Upper lobe of left lung (tissue), 6 donors: ENCODE results near the gene CSH2. TPM values are rescaled to one million over a fixed set of nuclear protein-coding genes. Genes with fewer than 3 reads are reported as not detected.
A peak's percentile ranks its signal among the peaks of the same experiment; 100 is the strongest.
"Not testable (repeated sequence)": the region's sequence is repeated elsewhere in the genome, so short reads cannot be mapped to it uniquely, and the experiment has no call there.

ENCODE experiments used
- ATAC-seq, 2 donors: fragments of 200-7000 bp; cut with Tn5 transposase; one replicate each; pipeline ENCODE4 v1.9.1; 2022; ENCODE audit warnings: mild to moderate bottlenecking in 2 of 2, moderate library complexity in 2 of 2; ENCODE audit not compliant: low FRiP score in 2 of 2
- DNase-seq, 2 donors: peaks; one replicate each; pipeline ENCODE4 v3.0.0-alpha.2; 2019 to 2020
- H3K27ac ChIP-seq, 4 donors: fragments of 200-600 bp; sonication (generic); one replicate each; pipeline ENCODE4 v1.5.1; 2016 to 2019
- H3K27me3 ChIP-seq, 4 donors: fragments of 200-600 bp; sonication (generic); one replicate each; pipeline ENCODE4 v1.5.1; 2017 to 2019
- H3K36me3 ChIP-seq, 4 donors: fragments of 200-600 bp; sonication (generic); one replicate each; pipeline ENCODE4 v1.5.1; 2016 to 2019
- H3K4me1 ChIP-seq, 4 donors: fragments of 200-600 bp; sonication (generic); one replicate each; pipeline ENCODE4 v1.5.1; 2018 to 2019
- H3K4me3 ChIP-seq, 4 donors: fragments of 200-600 bp; sonication (generic); one replicate each; pipeline ENCODE4 v1.5.1; 2017 to 2019; ENCODE audit warnings: mild to moderate bottlenecking in 2 of 4, moderate library complexity in 1 of 4
- H3K9me3 ChIP-seq, 4 donors: fragments of 200-600 bp; sonication (generic); one replicate each; pipeline ENCODE4 v1.5.1; 2018 to 2019
- CTCF ChIP-seq, 6 experiments: fragments of 450-650 bp in 4 of 6; fragments of 200-600 bp in 2 of 6; sonication (generic) in 2 of 6; IDR thresholded peaks; one replicate each; pipeline ENCODE4 v1.5.1; 2016 to 2019; ENCODE audit warnings: antibody characterized with exemption in 6 of 6
- EP300 ChIP-seq, 4 donors: sonication (generic); formaldehyde crosslinking; IDR thresholded peaks; one replicate each; pipeline ENCODE4 v1.5.1; 2017; ENCODE audit warnings: antibody characterized with exemption in 4 of 4, control low read depth in 2 of 4
- POLR2A ChIP-seq, 4 donors: fragments of 450-650 bp; IDR thresholded peaks; one replicate each; pipeline ENCODE4 v1.5.1; 2016 to 2017; ENCODE audit warnings: antibody characterized with exemption in 4 of 4, mild to moderate bottlenecking in 2 of 4
- POLR2AphosphoS5 ChIP-seq, 2 donors: sonication (generic); formaldehyde crosslinking; IDR thresholded peaks; one replicate each; pipeline ENCODE4 v1.5.1; 2017; ENCODE audit warnings: antibody characterized with exemption in 2 of 2
- WGBS, 2 donors: methylation state at CpG; one replicate each; pipeline ENCODE4 v1.1.5; 2017 to 2018; 5-methylcytosine and 5-hydroxymethylcytosine counted together
- total RNA-seq, 6 donors: library from RNA; depleted of rRNA in 4 of 6; stranded (reverse); fragments of >200 nt in 4 of 6; gene quantifications; one replicate each; pipeline versions ENCODE4 v1.1.0 to v1.2.1, GENCODE V29; 2016 to 2021
- donor health status: DM: no; HTN: no; CAD: no; lungs with moderate emphysema.
- donor health status: DM: no; HTN: yes; CAD: no; lungs with severe emphysema.

Gene CSH2
- total RNA-seq, 6 donors from 2014 or later, result not detected

- TF ChIP-seq CTCF (IDR thresholded peaks at IDR 0.05) (no peak), EP300 (IDR thresholded peaks at IDR 0.05) (no peak), POLR2A (IDR thresholded peaks at IDR 0.05) (no peak), POLR2AphosphoS5 (IDR thresholded peaks at IDR 0.05) (no peak)
- Histone ChIP-seq H3K36me3 (no peaks in the 10 kb centered on the region), H3K4me3 (no peak within 1 kb of the TSS), H3K9me3 (no peaks in the 10 kb centered on the region), H3K4me1 (no peaks in the 10 kb centered on the region), H3K27ac (no peak within 1 kb of the TSS), H3K27me3 (no peaks in the 10 kb centered on the region)
- DNase-seq (no peak), ATAC-seq (no peak)
- WGBS, 2 donors, result 74 to 78% methylated on average over 15 of the region's 15 CpGs
Observed at GRCh38 chr17:63911041-63911635, 37.7 kb upstream of the CSH2 start, which contains the start of gene CSHL1. Gene CSHL1 (minus strand): TSS chr17:63911258. CDS start chr17:63911196, 62 bp downstream.

DNA sequence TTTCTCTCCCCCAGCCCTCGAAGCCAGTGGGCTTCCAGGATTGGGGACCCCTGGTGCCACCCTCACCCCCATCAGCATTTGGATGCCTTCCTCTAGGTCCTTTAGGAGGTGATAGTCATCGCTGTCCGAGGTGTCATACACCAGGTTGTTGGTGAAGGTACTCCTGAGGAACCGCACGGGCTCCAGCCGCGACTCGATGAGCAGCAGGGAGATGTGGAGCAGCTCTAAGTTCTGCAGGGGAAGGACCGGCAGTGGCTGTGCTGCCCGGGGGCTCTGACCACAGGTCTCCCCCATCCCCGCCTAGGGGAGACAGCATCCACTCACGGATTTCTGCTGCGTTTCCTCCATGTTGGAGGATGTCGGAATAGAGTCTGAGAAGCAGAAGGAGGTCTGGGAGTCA is 36.6 kb upstream of the CSH2 start:
- no peak for TF ChIP-seq POLR2A (IDR thresholded peaks at IDR 0.05)
- no peak for TF ChIP-seq POLR2AphosphoS5 (IDR thresholded peaks at IDR 0.05)
- TF ChIP-seq EP300 (IDR thresholded peaks at IDR 0.05), result no peak
- TF ChIP-seq CTCF (IDR thresholded peaks at IDR 0.05), result no peak
- no peaks in the 10 kb centered on the region for H3K27me3 ChIP-seq
- H3K36me3 ChIP-seq, result no peaks in the 10 kb centered on the region
- no peaks in the 10 kb centered on the region for H3K4me1 ChIP-seq
- no peak overlapping the region for H3K27ac ChIP-seq
- no peaks in the 10 kb centered on the region for H3K9me3 ChIP-seq
- 84 to 86% methylated on average over 11 to 14 of the region's 14 CpGs for WGBS, 2 donors
- DNase-seq (no peak), ATAC-seq (no peak)
- H3K4me3 ChIP-seq, result no peak overlapping the region

GRCh38 chr17:63909586-63909985 is 36.1 kb upstream of the CSH2 start:
- ATAC-seq, H3K27ac ChIP-seq, DNase-seq, H3K27me3 ChIP-seq, H3K36me3 ChIP-seq, H3K4me3 ChIP-seq, H3K9me3 ChIP-seq, H3K4me1 ChIP-seq: not testable (repeated sequence)
- WGBS, 2 donors, result 93 to 100% methylated on average over 4 to 10 of the region's 10 CpGs

DNA sequence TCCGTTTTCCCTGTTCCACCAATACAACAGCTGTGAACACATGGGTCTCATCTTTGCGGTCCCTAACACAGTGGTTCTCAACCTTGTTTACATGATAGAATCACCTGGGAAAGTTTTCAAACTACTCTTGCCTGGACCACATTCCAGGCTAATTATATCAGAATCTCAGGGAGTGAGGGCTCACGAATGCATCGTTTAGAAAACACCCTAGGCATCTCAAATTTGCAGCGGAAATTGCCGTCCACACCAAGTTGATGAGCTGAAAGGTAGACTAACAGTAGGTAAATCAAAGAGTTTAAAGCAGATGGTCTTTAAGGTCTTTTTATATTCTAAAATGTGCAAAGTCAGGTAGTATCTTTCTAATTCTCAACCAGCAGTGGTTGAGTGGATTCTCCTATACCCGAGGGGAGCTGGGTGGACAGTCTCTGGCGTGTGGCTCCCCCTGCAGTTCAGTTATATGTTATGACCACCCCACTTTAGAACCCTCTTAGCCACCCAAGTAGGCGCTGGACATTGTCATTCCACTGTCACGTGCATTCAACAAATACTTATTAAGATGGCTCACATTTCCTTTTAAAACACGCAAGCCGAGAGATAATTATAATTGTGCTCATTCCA is 33.8 kb upstream of the CSH2 start:
- not testable (repeated sequence) for H3K9me3 ChIP-seq, DNase-seq, ATAC-seq, H3K27ac ChIP-seq, H3K4me3 ChIP-seq, H3K36me3 ChIP-seq, H3K4me1 ChIP-seq, H3K27me3 ChIP-seq
- 54 to 61% methylated on average over 12 of the region's 12 CpGs for WGBS, 2 donors

DNA sequence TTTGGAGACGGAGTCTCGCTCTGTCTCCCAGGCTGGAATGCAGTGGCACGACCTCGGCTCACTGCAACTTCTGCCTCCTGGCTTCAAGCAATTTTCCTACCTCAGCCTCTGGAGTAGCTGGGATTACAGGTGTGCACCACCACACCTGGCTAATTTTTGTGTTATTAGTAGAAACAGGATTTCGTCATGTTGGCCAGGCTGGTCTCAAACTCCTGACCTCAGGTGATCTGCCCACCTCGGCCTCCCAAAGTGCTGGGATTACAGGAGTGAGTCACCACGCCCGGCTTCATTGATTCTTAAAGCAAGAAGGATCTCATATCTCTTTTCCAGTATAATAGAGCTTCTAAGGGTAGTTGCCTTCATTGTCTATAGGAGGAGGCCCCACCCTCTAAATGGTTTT is 31.3 kb upstream of the CSH2 start:
- H3K27me3 ChIP-seq, ATAC-seq, H3K4me1 ChIP-seq, H3K9me3 ChIP-seq, H3K36me3 ChIP-seq, H3K4me3 ChIP-seq, H3K27ac ChIP-seq, DNase-seq: not testable (repeated sequence)
- WGBS, 2 donors, result 94% methylated on average over 8 of the region's 8 CpGs

DNA sequence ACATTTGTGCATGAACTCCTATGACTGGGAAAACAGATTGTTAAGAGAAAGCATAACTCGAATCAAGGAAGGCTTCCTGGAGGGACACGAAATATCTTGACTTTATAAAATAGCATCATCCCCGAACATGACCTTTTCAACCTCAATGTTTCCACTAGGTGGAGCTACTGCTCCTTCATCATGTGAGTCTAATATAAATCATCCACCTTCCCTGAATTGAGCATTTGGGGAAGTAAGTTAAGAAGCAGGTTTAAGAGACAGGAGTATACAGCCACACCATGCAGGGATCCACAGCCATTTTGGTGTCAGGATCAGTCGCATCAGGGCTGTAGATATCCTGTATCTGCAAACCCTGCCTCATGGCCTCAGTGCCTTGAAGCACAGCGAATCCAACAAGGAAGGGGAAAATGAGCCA is 30.3 kb upstream of the CSH2 start:
- H3K27ac ChIP-seq, ATAC-seq, H3K9me3 ChIP-seq, H3K4me1 ChIP-seq, H3K36me3 ChIP-seq, H3K27me3 ChIP-seq, DNase-seq, H3K4me3 ChIP-seq: not testable (repeated sequence)
- peak in 4 of 6 experiments; percentile 18 to 46 (median 41) for TF ChIP-seq CTCF (IDR thresholded peaks at IDR 0.05)
- 28 to 35% methylated on average over 5 of the region's 5 CpGs for WGBS, 2 donors

GRCh38 chr17:63901971-63902370 is 28.5 kb upstream of the CSH2 start:
- H3K27me3 ChIP-seq, ATAC-seq: not testable (repeated sequence)
- WGBS, 2 donors, result 90 to 97% methylated on average over 2 of the region's 2 CpGs

DNA sequence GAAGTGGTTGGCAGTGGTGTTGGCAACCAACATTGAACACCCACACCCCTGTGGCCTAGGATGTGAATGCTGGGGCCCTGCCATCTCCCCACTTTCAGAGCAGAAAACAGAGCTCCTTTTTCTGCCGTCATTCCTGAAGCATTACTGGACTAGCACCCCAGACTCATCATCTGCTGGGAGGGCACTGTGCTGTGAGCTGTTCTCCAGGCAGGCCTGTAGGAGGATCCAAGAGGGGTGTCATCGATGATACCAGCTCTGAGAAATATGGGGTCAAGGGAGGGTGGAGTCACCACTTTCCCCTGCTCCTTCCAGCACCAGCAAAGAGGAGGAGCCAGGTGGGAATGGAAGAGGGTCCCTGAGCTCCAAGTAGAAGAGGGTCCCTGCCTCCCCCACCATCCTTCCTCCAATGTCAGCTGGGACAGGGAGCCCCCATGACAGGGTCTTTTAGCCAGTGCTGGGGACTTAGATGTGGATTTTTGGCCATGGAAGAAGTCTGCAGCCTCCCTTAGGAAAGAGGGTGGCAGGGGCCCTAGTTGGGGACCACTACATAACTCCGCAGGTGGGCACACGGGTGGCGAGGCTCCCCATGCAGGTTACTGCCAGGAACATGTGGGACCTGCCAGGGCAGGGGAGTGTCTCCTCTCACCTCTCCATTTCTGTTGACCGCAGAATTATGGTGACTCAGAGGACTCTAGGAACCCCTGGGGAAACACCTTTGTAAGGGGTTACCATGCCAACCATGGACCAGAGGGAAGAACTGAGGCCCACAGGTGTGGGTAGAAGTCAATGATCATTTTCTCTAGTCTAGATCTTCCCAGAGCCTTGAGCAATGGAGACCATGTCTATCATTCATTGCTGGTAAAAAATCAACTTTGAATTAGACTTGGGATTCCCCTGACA is 25.7 kb upstream of the CSH2 start:
- H3K4me1 ChIP-seq, H3K4me3 ChIP-seq, H3K9me3 ChIP-seq, H3K27ac ChIP-seq, H3K27me3 ChIP-seq, H3K36me3 ChIP-seq, ATAC-seq: not testable (repeated sequence)
- 81 to 97% methylated on average over 5 to 6 of the region's 6 CpGs for WGBS, 2 donors
- DNase-seq, result peak in 1 of 2 donors; percentile 10

More at GRCh38 chr17:63901971-63902370, 28.5 kb upstream of the CSH2 start:
- H3K4me3 ChIP-seq, H3K9me3 ChIP-seq, DNase-seq, H3K36me3 ChIP-seq, H3K27ac ChIP-seq, H3K4me1 ChIP-seq: not testable (repeated sequence)
